Choroid plexus epithelial cell (primary cell): ENCODE measurements around the gene FGFBP1.
A peak's percentile ranks its signal among the peaks of the same experiment; 100 is the strongest.

Source experiments
- DNase-seq: peaks from one replicate; pipeline ENCODE4 v3.0.0-alpha.2; 2010; ENCODE audit warnings: low read depth
- H3K4me3 ChIP-seq: 2 replicates; pipeline ENCODE4 v1.5.1; 2011; ENCODE audit warnings: low read depth, mild to moderate bottlenecking, control low read depth, low read length, moderate library complexity
- CTCF ChIP-seq: conservative IDR thresholded peaks from 2 replicates; pipeline ENCODE4 v1.5.1; 2011; ENCODE audit warnings: low read depth, mild to moderate bottlenecking, control low read depth, inconsistent platforms, low read length, moderate library complexity

FGFBP1 gene

GRCh38 chr4:15971068-15971801 is 32.7 kb upstream of the FGFBP1 start:
- no peak overlapping the region for H3K4me3 ChIP-seq
- DNase-seq = no peak
- no peak for TF ChIP-seq CTCF

DNA sequence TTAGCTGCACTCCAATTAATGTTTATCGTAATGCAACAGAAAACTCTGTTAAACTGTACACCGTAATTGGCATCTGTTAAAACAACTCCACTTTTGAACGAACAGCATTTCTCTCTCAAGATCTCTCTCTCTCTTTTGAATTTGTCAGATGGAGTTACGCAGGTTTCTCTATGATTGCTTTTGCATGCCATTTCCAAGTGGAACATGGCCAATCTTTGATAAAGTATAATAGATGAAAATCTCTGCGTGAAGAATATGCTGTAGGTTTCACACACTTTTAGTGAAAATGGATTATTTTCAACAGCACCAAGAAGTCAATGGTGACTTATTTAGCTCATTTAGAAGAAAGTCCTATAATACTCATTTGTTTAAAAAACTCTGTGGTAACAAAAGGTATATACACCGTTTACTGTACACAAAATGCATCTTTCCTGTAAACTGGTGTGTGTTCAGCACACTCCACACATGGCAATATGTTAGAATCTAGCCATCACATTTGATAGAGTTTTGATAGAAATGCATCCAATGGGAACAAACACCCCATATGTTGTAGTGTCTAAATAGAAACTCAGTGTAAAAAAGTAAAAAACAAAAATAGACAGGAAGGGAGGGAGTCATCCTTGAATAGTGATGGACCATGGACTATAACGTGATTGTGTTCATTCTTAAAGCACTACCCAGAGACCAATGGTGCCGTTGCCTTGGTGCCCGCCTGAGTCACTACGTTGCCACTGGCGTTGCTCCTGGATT is 30.2 kb upstream of the FGFBP1 start:
- no peak for TF ChIP-seq CTCF
- DNase-seq = no peak
- H3K4me3 ChIP-seq = no peak overlapping the region

- no peak overlapping the region for H3K4me3 ChIP-seq
- TF ChIP-seq CTCF = no peak
- no peak for DNase-seq
Measured at GRCh38 chr4:15965325-15965724, 26.8 kb upstream of the FGFBP1 start.

GRCh38 chr4:15964159-15964558 is 25.6 kb upstream of the FGFBP1 start:
- no peak for DNase-seq
- peak; percentile 30 for TF ChIP-seq CTCF
- no peak overlapping the region for H3K4me3 ChIP-seq

GRCh38 chr4:15963576-15963975 is 25.0 kb upstream of the FGFBP1 start:
- no peak for DNase-seq
- no peak for TF ChIP-seq CTCF
- no peak overlapping the region for H3K4me3 ChIP-seq

DNA sequence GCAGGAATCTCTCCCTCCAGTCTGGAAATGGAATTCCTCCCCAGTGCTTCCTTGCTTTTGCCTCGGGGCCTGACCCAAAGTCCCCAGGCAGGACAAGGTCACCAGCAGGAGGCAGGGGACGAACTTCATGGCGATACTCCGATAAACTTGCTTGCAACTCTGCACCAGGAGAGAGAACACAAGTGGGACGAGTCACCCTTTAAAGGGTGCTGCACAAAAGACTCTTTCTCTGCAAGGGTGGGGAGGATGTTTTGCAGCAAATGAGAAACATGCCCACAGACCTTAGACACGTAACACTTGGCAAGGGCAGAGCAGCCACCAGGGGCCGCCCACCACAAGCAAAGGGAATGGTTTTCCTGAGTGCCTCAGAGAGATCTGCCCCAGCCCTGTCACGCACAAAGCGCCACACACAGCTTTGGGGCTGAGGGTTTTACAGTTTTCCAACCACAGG is 24.5 kb upstream of the FGFBP1 start, which contains the start of gene FGFBP2:
TSS of gene FGFBP2 (minus strand) at position 175 of the 451 bp plus-strand sequence. CDS start at position 129, 46 bp downstream.
- TF ChIP-seq CTCF = peak; percentile 82
- DNase-seq = peak; percentile 74
- H3K4me3 ChIP-seq = no peak within 1 kb of the TSS
